Natural killer cell (primary cell): ENCODE data around the gene FBXO33. TPM values are rescaled to one million over a fixed set of nuclear protein-coding genes. Genes with fewer than 3 reads are reported as not detected.

Source experiments
- ATAC-seq, 3 donors: fragments of 150-1000 bp in 2 of 3; fragments of 200-7000 bp in 1 of 3; cut with Tn5 transposase; 1 replicate in 1 of 3; 2 replicates in 2 of 3; pipeline ENCODE4 v1.10.0; 2021; ENCODE audit warnings: mild to moderate bottlenecking in 2 of 3, moderate library complexity in 2 of 3
- DNase-seq, 2 donors: peaks; one replicate each; pipeline versions ENCODE4 v3.0.0 to v3.0.0-alpha.2; 2013 to 2021; ENCODE audit warnings: mixed read lengths in 1 of 2
- H3K27ac ChIP-seq: one replicate; pipeline ENCODE4 v1.5.1; 2013; ENCODE audit warnings: mild to moderate bottlenecking, low read length
- H3K27me3 ChIP-seq: one replicate; pipeline ENCODE4 v1.6.1; 2013; ENCODE audit warnings: low read length; ENCODE audit not compliant: control insufficient read depth, insufficient read depth
- H3K36me3 ChIP-seq: one replicate; pipeline ENCODE4 v1.6.1; 2013; ENCODE audit warnings: low read length; ENCODE audit not compliant: control insufficient read depth, insufficient read depth
- H3K4me1 ChIP-seq: one replicate; pipeline ENCODE4 v1.6.1; 2013; ENCODE audit warnings: low read length; ENCODE audit not compliant: control insufficient read depth, insufficient read depth
- H3K4me3 ChIP-seq: one replicate; pipeline ENCODE4 v1.5.1; 2013; ENCODE audit warnings: low read length
- H3K9me3 ChIP-seq: one replicate; pipeline ENCODE4 v1.6.1; 2013; ENCODE audit warnings: low read length; ENCODE audit not compliant: control insufficient read depth, insufficient read depth
- H3K27ac Mint-ChIP-seq, 2 donors: one replicate each; pipeline ENCODE4 v1.8.0; 2022; ENCODE audit warnings: mild to moderate bottlenecking in 2 of 2, mixed read lengths in 2 of 2, moderate library complexity in 1 of 2
- H3K27me3 Mint-ChIP-seq, 2 donors: one replicate each; pipeline ENCODE4 v1.8.0; 2022; ENCODE audit warnings: low read depth in 2 of 2, mixed read lengths in 2 of 2
- H3K36me3 Mint-ChIP-seq: one replicate; pipeline ENCODE4 v1.8.0; 2022; ENCODE audit warnings: mixed read lengths
- H3K4me1 Mint-ChIP-seq, 2 donors: one replicate each; pipeline ENCODE4 v1.8.0; 2022; ENCODE audit warnings: mixed read lengths in 2 of 2
- H3K4me3 Mint-ChIP-seq: one replicate; pipeline ENCODE4 v1.8.0; 2022; ENCODE audit warnings: mild to moderate bottlenecking, moderate library complexity, mixed read lengths
- H3K9me3 Mint-ChIP-seq, 2 donors: one replicate each; pipeline ENCODE4 v1.8.0; 2022; ENCODE audit warnings: mixed read lengths in 2 of 2
- WGBS: methylation state at CpG from one replicate; pipeline ENCODE4 v1.1.7; 2013; ENCODE audit warnings: missing lambda C conversion rate; ENCODE audit not compliant: insufficient coverage; 5-methylcytosine and 5-hydroxymethylcytosine counted together
- intact Hi-C: fragments of 100-400 bp; cut with micrococcal nuclease; formaldehyde crosslinking; loops from one replicate; pipeline ENCODE4 v1.14.2; 2022
- total RNA-seq, 4 donors: library from RNA; stranded (reverse); fragments of 120-200 nt in 1 of 4; gene quantifications; one replicate each; pipeline versions ENCODE4 v1.2.3 to v1.2.4, GENCODE V29; 2013 to 2022
- TF ChIP-seq, protein P1 (sequence below): fragments of 200-600 bp; IDR thresholded peaks from one replicate; pipeline ENCODE4 v1.8.0; 2022; ENCODE audit warnings: antibody characterized with exemption

Gene FBXO33
- total RNA-seq, 3 donors from 2014 or later (not counting 1 experiment from before 2014, with no cell fraction given): 45.7 to 54.1 (median 50.2) TPM

DNA sequence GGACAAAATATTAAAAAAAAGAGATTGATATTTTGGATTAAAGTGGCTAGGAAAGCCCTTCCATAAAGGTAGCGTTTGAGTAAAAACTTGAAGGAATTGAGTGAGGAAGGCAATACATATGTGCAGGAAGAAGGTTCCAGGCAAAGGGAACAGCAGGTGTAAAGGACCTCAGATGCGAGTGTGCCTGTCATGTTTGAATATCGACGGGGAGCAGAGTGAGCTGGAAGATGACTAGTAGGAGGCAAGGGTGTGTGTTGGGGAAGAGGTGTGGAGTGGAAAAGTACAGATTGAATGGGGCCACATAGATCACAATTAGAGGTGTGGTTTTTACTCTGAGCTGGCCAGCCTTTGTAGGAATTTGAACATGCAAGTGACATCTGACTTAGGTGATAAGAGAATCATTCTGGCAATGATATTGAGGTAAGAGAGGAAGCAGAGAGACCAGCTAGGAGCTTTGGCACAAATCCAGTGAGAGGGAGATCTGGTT, 15.0 kb upstream of the FBXO33 start:
- H3K36me3 ChIP-seq: no peaks in the 10 kb centered on the region
- no peaks in the 10 kb centered on the region for H3K9me3 Mint-ChIP-seq
- H3K27me3 Mint-ChIP-seq: peaks cover 8 to 15% of the 10 kb centered on the region in 2 donors
- no peaks in the 10 kb centered on the region for H3K36me3 Mint-ChIP-seq
- no peaks in the 10 kb centered on the region for H3K27me3 ChIP-seq
- DNase-seq (no peak), ATAC-seq (no peak)
- no peaks in the 10 kb centered on the region for H3K4me1 Mint-ChIP-seq
- intact Hi-C loops: no loop called here
- no peak overlapping the region for H3K4me3 Mint-ChIP-seq
- 90% methylated on average over 4 of the region's 4 CpGs for WGBS
- no peak overlapping the region for H3K4me3 ChIP-seq
- H3K27ac Mint-ChIP-seq: no peak overlapping the region
- H3K4me1 ChIP-seq: no peaks in the 10 kb centered on the region
- H3K9me3 ChIP-seq: no peaks in the 10 kb centered on the region
- TF ChIP-seq, protein P1, sequence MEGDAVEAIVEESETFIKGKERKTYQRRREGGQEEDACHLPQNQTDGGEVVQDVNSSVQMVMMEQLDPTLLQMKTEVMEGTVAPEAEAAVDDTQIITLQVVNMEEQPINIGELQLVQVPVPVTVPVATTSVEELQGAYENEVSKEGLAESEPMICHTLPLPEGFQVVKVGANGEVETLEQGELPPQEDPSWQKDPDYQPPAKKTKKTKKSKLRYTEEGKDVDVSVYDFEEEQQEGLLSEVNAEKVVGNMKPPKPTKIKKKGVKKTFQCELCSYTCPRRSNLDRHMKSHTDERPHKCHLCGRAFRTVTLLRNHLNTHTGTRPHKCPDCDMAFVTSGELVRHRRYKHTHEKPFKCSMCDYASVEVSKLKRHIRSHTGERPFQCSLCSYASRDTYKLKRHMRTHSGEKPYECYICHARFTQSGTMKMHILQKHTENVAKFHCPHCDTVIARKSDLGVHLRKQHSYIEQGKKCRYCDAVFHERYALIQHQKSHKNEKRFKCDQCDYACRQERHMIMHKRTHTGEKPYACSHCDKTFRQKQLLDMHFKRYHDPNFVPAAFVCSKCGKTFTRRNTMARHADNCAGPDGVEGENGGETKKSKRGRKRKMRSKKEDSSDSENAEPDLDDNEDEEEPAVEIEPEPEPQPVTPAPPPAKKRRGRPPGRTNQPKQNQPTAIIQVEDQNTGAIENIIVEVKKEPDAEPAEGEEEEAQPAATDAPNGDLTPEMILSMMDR: no peak
- no peak overlapping the region for H3K27ac ChIP-seq

DNA sequence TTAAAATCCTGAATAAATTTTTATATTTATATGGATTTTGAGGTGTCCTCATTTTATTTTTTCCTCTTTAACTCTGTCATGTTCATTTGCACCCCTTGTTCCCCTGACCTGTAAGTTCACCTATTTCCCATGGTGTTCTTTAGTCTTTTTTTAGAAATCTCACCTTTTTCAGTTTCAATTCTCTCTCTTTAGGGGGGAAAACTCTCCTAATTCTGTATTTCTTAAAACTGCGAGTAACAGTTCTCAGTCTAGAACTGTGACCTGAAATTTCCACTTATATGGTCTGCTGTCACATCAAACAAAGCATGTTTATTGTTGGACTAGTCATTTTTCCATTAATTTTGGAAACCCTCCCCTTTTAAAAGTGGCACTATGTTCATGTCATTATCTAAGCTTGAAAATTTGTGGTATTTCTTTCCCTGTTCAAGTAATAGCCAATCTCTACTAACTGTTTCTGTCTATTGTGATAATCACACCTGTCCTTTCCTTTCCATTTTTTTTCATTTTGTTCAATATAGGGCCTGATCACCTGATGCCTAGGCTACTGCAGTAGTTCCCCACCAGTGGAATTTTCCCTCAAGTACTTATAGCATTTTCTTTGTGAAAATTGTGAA, 14.0 kb upstream of the FBXO33 start:
- Histone ChIP-seq H3K9me3 (no peaks in the 10 kb centered on the region), H3K36me3 (no peaks in the 10 kb centered on the region), H3K27ac (no peak overlapping the region), H3K4me3 (no peak overlapping the region), H3K27me3 (no peaks in the 10 kb centered on the region), H3K4me1 (no peaks in the 10 kb centered on the region)
- H3K27ac Mint-ChIP-seq: no peak overlapping the region
- TF ChIP-seq, protein P1: no peak
- H3K36me3 Mint-ChIP-seq: no peaks in the 10 kb centered on the region
- DNase-seq (no peak), ATAC-seq (no peak)
- H3K9me3 Mint-ChIP-seq: no peaks in the 10 kb centered on the region
- H3K4me3 Mint-ChIP-seq: no peak overlapping the region
- intact Hi-C loops: no loop called here
- WGBS: 50% methylated on average over 1 of the region's 1 CpG
- H3K4me1 Mint-ChIP-seq: no peaks in the 10 kb centered on the region
- peaks cover 3 to 8% of the 10 kb centered on the region in 2 donors for H3K27me3 Mint-ChIP-seq

- Mint-ChIP-seq H3K4me3 (no peak overlapping the region), H3K27me3 (peaks cover 3 to 6% of the 10 kb centered on the region in 2 donors)
- WGBS: 95% methylated on average over 14 of the region's 14 CpGs
Measured at GRCh38 chr14:39442293-39442692, 10.1 kb upstream of the FBXO33 start.

More at GRCh38 chr14:39442293-39442692, 10.1 kb upstream of the FBXO33 start:
- Mint-ChIP-seq H3K4me1 (no peaks in the 10 kb centered on the region), H3K9me3 (no peaks in the 10 kb centered on the region), H3K36me3 (no peaks in the 10 kb centered on the region), H3K27ac (no peak overlapping the region)
- H3K27me3 ChIP-seq: no peaks in the 10 kb centered on the region
- H3K36me3 ChIP-seq: no peaks in the 10 kb centered on the region
- ATAC-seq (no peak), DNase-seq (no peak)
- H3K4me3 ChIP-seq: no peak overlapping the region
- H3K9me3 ChIP-seq: no peaks in the 10 kb centered on the region
- intact Hi-C loops: no loop called here
- H3K4me1 ChIP-seq: no peaks in the 10 kb centered on the region
- TF ChIP-seq, protein P1: no peak
- H3K27ac ChIP-seq: no peak overlapping the region
